ENCODE measurements around the gene GAPDH.
A peak's percentile ranks its signal among the peaks of the same experiment; 100 is the strongest.
"Not testable (repeated sequence)": the region's sequence is repeated elsewhere in the genome, so short reads cannot be mapped to it uniquely, and the experiment has no call there.

GAPDH gene

DNA sequence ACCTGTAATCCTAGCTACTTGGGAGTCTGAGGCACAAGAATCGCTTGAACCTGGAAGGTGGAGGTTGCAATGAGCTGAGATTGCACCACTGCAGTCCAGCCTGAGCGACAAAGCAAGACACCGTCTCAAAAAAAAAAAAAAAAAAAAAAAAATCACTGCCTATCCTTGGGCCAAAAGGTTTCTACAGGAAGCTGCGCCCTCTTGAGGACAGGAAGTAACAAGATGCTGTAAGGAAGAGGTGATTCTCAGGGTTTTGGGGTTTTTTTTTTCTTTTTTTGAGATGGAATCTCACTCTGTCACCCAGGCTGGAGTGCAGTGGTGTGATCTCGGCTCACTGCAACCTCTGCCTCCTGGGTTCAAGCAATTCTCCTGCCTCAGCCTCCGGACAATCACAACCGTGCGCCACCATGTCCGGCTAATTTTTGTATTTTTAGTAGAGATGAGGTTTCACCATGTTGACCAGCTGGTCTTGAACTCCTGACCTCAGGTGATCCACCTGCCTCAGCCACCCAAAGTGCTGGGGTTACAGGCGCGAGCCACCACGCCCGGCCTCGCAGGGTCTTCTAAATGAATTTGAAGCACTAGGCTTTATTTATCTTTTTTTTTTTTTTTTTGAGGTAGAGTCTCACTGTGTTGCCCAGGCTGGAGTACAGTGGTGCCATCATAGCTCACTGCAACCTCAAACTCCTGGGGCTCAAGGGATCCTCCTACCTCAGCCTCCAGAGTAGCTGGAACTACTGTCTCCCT lies 23.9 kb downstream of the GAPDH start:
- DNase-seq (ENCODE audit: low read depth, low spot score) = not testable (repeated sequence)

GRCh38 chr12:6559500-6559899 lies 25.2 kb downstream of the GAPDH start:
- DNase-seq (ENCODE audit: low read depth, low spot score) = no peak
- ChIA-PET POLR2A (no interaction called here), CTCF (interaction anchor here (1.1 to 16.9 kb wide), 6 partner anchors 8 to 207 kb away, joined by 3 to 235 read pairs (median 16); partner anchors contain the start of genes GAPDH, IFFO1 and PTMS)
- no peak for TF ChIP-seq CTCF (IDR thresholded peaks at IDR 0.05; ENCODE audit: insufficient read depth, low read length, missing control alignments)
- no peak overlapping the region for H3K4me3 ChIP-seq (ENCODE audit: low read depth, low read length)

More for the DNA sequence above, 23.9 kb downstream of the GAPDH start:
- ChIA-PET CTCF (interaction anchor here (0.6 to 16.9 kb wide), 16 partner anchors 4 to 138 kb away, joined by 3 to 235 read pairs (median 4); partner anchors contain the start of genes GAPDH, IFFO1, NOP2 and ZNF384), POLR2A (interaction anchor here (0.6 to 2.8 kb wide), 3 partner anchors 19 to 65 kb away, joined by 3 to 15 read pairs (median 4); no protein-coding TSS in a partner anchor)
- peak; percentile 61 for TF ChIP-seq CTCF (IDR thresholded peaks at IDR 0.05; ENCODE audit: insufficient read depth, low read length, missing control alignments)
- H3K4me3 ChIP-seq (ENCODE audit: low read depth, low read length) = not testable (repeated sequence)

GRCh38 chr12:6560501-6561205 lies 26.3 kb downstream of the GAPDH start:
- POLR2A ChIA-PET = interaction anchor here (0.9 kb wide), 1 partner anchor 25 kb away, joined by 4 read pairs; no protein-coding TSS in a partner anchor
- no peak overlapping the region for H3K4me3 ChIP-seq (ENCODE audit: low read depth, low read length)
- no peak for DNase-seq (ENCODE audit: low read depth, low spot score)
- CTCF ChIA-PET = interaction anchor here (1.0 to 16.9 kb wide), 5 partner anchors 9 to 138 kb away, joined by 3 to 235 read pairs (median 5); partner anchors contain the start of genes GAPDH and IFFO1
- no peak for TF ChIP-seq CTCF (IDR thresholded peaks at IDR 0.05; ENCODE audit: insufficient read depth, low read length, missing control alignments)

DNA sequence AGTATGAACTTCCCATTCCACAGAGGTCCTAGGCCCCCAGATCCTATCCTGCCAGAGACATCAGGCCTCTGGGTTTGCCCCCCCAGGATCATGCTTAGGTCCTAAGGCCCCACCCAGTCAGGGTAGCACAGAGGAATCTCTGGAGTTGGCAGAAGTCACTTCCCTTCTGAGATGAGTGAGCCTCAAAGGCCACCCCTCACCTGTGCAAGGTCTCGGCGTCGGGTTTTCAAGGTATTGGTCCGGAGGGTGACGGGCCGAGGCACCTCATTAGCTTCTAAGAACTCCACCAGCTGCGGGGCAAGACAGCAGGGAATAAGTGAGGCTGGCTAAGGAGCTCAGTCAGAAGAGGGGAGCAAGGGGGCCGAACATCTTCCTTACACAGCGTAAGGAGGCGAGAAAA lies 28.6 kb downstream of the GAPDH start:
- TF ChIP-seq CTCF (IDR thresholded peaks at IDR 0.05; ENCODE audit: insufficient read depth, low read length, missing control alignments) = no peak
- ChIA-PET POLR2A (no interaction called here), CTCF (interaction anchor here (0.6 to 13.1 kb wide), 16 partner anchors 10 to 477 kb away, joined by 3 to 203 read pairs (median 4); partner anchors contain the start of genes IFFO1 and ZNF384)
- no peak overlapping the region for H3K4me3 ChIP-seq (ENCODE audit: low read depth, low read length)
- no peak for DNase-seq (ENCODE audit: low read depth, low spot score)

DNA sequence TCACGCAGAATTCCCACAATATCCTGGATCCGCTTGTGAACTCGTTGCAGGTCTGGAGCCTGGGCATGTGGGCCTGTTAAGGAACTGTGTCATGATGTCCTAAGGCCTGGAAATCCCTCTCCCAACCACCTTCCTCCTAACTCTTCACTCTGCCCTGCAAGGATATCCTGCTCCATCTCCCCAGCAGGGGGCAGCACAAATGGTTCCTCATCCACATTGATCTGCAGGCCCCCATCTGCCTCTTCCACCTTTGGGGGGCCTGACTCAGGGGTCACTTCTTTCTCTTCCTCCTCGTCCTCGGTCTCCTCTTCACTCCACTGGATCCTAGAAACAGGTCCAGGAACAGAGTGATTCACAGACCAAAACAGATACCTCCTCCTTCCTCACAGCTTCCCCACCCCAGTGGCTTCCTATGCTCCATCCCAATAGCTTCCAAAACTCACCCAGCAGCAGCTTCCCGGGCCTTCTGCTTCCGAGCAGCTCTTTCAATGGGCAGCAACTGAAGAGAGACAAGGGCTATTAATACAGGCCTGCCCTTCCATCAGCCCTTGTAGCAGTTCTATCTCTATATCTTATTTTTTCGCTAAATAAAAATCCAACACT lies 29.2 kb downstream of the GAPDH start:
- ChIA-PET POLR2A (interaction anchor here (0.6 to 1.1 kb wide), 3 partner anchors 23 to 28 kb away, joined by 3 to 5 read pairs (median 3); no protein-coding TSS in a partner anchor), CTCF (interaction anchor here (0.6 to 13.1 kb wide), 20 partner anchors 9 to 234 kb away, joined by 3 to 203 read pairs (median 3); partner anchors contain the start of genes IFFO1 and ZNF384)
- peak; percentile 84 for TF ChIP-seq CTCF (IDR thresholded peaks at IDR 0.05; ENCODE audit: insufficient read depth, low read length, missing control alignments)
- no peak overlapping the region for H3K4me3 ChIP-seq (ENCODE audit: low read depth, low read length)
- no peak for DNase-seq (ENCODE audit: low read depth, low spot score)
